Mucosa of gallbladder (tissue), 1 donor: Measurements from ENCODE around the gene ANO9. TPM values are rescaled to one million over a fixed set of nuclear protein-coding genes. Genes with fewer than 3 reads are reported as not detected.
"Not testable (repeated sequence)": the region's sequence is repeated elsewhere in the genome, so short reads cannot be mapped to it uniquely, and the experiment has no call there.

Source experiments
- DNase-seq: peaks from one replicate; pipeline ENCODE4 v3.0.0-alpha.2; 2020; ENCODE audit warnings: low spot score
- total RNA-seq: library from RNA; stranded (reverse); gene quantifications from one replicate; pipeline ENCODE4 v1.2.1, GENCODE V29; 2021
- donor health status: DM: no; HTN: no; CAD: no.

The ANO9 gene
- total RNA-seq, 1 donor from 2014 or later = 49.3 TPM

GRCh38 chr11:403761-404431 lies 37.9 kb downstream of the ANO9 start:
- no peak for DNase-seq

GRCh38 chr11:403021-403760 lies 38.6 kb downstream of the ANO9 start:
- DNase-seq = no peak

DNA sequence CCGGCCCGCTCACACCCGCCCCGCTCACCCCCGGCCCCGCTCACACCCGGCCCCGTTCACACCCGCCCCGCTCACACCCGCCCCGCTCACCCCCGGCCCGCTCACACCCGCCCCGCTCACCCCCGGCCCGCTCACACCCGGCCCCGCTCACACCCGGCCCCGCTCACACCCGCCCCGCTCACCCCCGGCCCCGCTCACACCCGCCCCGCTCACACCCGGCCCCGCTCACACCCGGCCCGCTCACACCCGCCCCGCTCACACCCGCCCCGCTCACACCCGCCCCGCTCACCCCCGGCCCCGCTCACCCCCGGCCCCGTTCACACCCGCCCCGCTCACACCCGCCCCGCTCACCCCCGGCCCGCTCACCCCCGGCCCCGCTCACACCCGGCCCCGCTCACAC lies 40.6 kb downstream of the ANO9 start:
- DNase-seq = not testable (repeated sequence)

- DNase-seq = no peak
Observed at GRCh38 chr11:400241-400689, 41.5 kb downstream of the ANO9 start.

- DNase-seq = no peak
Observed at GRCh38 chr11:399731-400211, 42.0 kb downstream of the ANO9 start.

- DNase-seq = no peak
Observed at GRCh38 chr11:398826-399225, 43.0 kb downstream of the ANO9 start.

DNA sequence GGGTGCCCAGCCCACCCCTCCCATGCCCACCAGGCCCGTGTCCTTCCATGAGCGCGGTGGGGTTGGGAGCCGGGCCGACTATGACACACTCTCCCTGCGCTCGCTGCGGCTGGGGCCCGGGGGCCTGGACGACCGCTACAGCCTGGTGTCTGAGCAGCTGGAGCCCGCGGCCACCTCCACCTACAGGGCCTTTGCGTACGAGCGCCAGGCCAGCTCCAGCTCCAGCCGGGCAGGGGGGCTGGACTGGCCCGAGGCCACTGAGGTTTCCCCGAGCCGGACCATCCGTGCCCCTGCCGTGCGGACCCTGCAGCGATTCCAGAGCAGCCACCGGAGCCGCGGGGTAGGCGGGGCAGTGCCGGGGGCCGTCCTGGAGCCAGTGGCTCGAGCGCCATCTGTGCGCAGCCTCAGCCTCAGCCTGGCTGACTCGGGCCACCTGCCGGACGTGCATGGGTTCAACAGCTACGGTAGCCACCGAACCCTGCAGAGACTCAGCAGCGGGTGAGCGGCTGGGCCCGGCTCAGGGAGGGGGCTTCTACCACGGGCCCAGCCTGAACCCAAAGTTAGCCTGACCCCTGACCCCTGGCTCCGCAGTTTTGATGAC lies 44.8 kb downstream of the ANO9 start:
- DNase-seq = peak; percentile 62

- no peak for DNase-seq
Observed at GRCh38 chr11:396511-396947, 45.3 kb downstream of the ANO9 start.

- no peak for DNase-seq
Observed at GRCh38 chr11:395866-396265, 45.9 kb downstream of the ANO9 start.

- no peak for DNase-seq
Observed at GRCh38 chr11:394858-395655, 46.8 kb downstream of the ANO9 start.

DNA sequence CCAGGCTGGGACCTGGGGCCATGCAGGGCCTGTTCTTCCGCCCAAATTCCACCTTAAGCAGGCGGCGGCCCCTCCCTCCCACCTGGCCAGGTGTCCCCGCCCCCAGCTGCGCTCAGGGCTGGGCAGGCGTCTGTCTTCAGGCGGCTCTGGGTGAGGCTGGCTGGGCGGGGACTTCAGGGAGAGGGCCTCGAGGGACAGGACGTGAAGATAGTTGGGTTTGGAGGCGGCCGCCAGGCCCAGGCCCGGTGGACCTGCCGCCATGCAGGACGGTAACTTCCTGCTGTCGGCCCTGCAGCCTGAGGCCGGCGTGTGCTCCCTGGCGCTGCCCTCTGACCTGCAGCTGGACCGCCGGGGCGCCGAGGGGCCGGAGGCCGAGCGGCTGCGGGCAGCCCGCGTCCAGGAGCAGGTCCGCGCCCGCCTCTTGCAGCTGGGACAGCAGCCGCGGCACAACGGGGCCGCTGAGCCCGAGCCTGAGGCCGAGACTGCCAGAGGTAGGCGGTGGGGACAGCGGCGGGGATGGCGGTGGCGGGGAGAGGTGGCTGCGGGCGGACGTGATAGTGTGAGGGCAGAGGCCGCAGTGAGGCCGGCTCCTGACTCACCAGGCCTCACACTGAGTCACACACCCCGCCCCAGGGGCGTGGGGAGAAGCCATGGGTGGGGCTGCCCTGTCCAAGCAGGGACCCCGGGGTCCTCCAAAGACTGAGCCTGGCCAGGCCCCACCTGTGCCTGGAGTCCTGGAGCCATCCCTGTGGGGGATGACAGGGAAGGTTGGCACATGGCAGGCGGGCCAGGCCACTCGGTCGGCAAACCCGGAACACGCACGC lies 47.6 kb downstream of the ANO9 start, which contains the start of gene PKP3:
PKP3 (plus strand) TSS at position 176 of the 824 bp plus-strand sequence; CDS start at position 260, 84 bp downstream.
- DNase-seq = peak; percentile 73

- no peak for DNase-seq
Observed at GRCh38 chr11:393219-394033, 48.4 kb downstream of the ANO9 start.

- no peak for DNase-seq
Observed at GRCh38 chr11:392102-392777, 49.6 kb downstream of the ANO9 start.

GRCh38 chr11:391117-392017 lies 50.4 kb downstream of the ANO9 start:
- no peak for DNase-seq

DNA sequence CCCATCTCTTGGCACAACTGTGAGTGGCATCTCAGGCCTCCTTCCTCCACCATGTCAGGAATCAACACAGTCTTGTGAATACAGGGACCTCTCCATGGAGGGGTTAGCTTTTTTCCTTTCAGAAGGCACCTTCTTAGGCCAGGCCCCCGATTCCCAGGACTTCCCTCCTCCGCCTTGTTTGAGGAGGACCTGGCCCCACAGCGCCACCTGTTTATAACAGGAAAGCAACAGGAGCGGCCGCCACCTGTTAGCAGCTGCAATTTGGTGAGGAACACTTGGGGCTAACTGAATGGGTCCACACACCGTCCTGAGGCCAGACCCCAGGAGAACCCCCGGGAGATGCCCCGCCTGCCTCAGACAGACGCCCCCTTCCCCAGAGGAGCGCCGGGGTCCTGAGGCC lies 51.6 kb downstream of the ANO9 start:
- no peak for DNase-seq

GRCh38 chr11:389369-389768 lies 52.4 kb downstream of the ANO9 start:
- DNase-seq = not testable (repeated sequence)

DNA sequence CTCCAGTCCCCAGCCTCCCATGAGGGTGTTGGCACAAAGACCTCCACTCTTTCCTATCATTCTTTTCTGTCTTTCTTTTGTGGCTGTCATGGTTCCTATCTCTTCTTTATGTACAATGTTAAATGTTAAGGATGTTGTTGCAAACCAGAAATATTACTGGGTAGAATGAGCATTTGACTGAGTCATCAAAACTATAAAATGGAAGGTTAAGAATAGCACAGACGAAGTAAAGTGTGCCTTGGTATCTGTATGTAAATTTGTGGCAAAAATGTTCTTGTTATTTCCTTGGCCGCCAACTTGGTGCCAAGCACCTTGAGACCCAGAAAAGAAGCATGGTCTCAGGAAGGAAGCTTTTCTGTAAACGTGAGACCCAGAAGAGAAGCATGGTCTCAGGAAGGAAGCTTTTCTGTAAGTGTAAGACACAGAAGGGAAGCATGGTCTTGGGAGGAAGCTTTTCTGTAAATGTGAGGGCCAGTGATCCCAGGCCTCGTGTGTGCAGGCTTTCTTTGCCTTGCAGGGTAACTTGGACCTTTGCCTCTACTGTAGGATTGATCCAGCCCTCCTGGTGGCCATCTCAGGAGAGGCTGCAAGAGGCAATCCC lies 54.5 kb downstream of the ANO9 start:
- no peak for DNase-seq

GRCh38 chr11:386483-386882 lies 55.3 kb downstream of the ANO9 start:
- no peak for DNase-seq
